ENCODE measurements around the gene RPS6KA4.

Gene RPS6KA4

DNA sequence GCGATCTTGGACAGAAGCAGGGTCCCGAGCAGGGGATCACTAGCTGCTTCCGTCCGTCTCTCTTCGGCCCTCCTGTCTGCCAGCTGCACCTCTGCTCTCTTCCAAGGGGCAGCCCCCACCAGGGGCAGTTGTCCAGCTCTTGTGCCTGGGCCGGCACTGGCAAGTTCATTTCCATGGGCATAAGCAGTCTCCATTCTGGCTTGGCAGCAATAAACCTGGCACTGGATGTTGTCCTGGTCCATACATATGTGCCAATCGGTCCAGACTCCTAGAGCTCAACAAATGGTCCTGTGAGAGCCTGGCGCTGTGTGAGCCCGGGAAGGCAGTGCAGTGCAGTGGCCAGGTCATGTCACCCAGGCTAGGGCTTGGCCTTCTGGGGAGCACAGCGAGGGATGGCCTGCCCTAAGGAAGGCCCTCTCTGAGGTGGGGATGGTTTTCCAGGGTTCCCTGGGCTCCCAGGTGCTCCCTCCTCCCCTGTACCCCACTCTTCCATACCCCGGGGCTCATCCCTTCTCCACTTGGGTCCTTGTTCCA, 60.4 kb downstream of the RPS6KA4 start:
- DNase-seq (ENCODE audit: low read depth) = no peak

- no peak for DNase-seq (ENCODE audit: low read depth)
Measured at GRCh38 chr11:64419818-64420485, 61.0 kb downstream of the RPS6KA4 start.

Measured in activated T-cell treated with anti-CD3 and anti-CD28 coated beads for 1 hour (primary cell).